ENCODE measurements around the gene SRRM4.

The SRRM4 gene

GRCh38 chr12:118982984-118983761 lies 1.8 kb downstream of the SRRM4 start:
- no peak overlapping the region for H3K4me3 ChIP-seq (ENCODE audit: control insufficient read depth, low read depth, low read length)
- TF ChIP-seq CTCF (conservative IDR thresholded peaks at IDR 0.05; ENCODE audit: control insufficient read depth, insufficient read depth, low read depth, low read length) = no peak
- DNase-seq (ENCODE audit: low read depth) = no peak

- H3K4me3 ChIP-seq (ENCODE audit: control insufficient read depth, low read depth, low read length) = no peak overlapping the region
- no peak for TF ChIP-seq CTCF (conservative IDR thresholded peaks at IDR 0.05; ENCODE audit: control insufficient read depth, insufficient read depth, low read depth, low read length)
- no peak for DNase-seq (ENCODE audit: low read depth)
These were observed 3.0 kb downstream of the SRRM4 start for GRCh38 chr12:118984161-118984943.

GRCh38 chr12:118986050-118986449 lies 4.7 kb downstream of the SRRM4 start:
- TF ChIP-seq CTCF (conservative IDR thresholded peaks at IDR 0.05; ENCODE audit: control insufficient read depth, insufficient read depth, low read depth, low read length) = no peak
- DNase-seq (ENCODE audit: low read depth) = no peak
- no peak overlapping the region for H3K4me3 ChIP-seq (ENCODE audit: control insufficient read depth, low read depth, low read length)

GRCh38 chr12:118999107-118999506 lies 17.8 kb downstream of the SRRM4 start:
- no peak for DNase-seq (ENCODE audit: low read depth)
- H3K4me3 ChIP-seq (ENCODE audit: control insufficient read depth, low read depth, low read length) = no peak overlapping the region
- no peak for TF ChIP-seq CTCF (conservative IDR thresholded peaks at IDR 0.05; ENCODE audit: control insufficient read depth, insufficient read depth, low read depth, low read length)

GRCh38 chr12:119005085-119005484 lies 23.7 kb downstream of the SRRM4 start:
- H3K4me3 ChIP-seq (ENCODE audit: control insufficient read depth, low read depth, low read length) = no peak overlapping the region
- DNase-seq (ENCODE audit: low read depth) = no peak
- no peak for TF ChIP-seq CTCF (conservative IDR thresholded peaks at IDR 0.05; ENCODE audit: control insufficient read depth, insufficient read depth, low read depth, low read length)

- no peak for DNase-seq (ENCODE audit: low read depth)
- no peak overlapping the region for H3K4me3 ChIP-seq (ENCODE audit: control insufficient read depth, low read depth, low read length)
- no peak for TF ChIP-seq CTCF (conservative IDR thresholded peaks at IDR 0.05; ENCODE audit: control insufficient read depth, insufficient read depth, low read depth, low read length)
These were observed 24.6 kb downstream of the SRRM4 start for GRCh38 chr12:119005913-119006312.

Data from fibroblast of mammary gland (primary cell).